ENCODE data around the gene IGSF3.

DNA sequence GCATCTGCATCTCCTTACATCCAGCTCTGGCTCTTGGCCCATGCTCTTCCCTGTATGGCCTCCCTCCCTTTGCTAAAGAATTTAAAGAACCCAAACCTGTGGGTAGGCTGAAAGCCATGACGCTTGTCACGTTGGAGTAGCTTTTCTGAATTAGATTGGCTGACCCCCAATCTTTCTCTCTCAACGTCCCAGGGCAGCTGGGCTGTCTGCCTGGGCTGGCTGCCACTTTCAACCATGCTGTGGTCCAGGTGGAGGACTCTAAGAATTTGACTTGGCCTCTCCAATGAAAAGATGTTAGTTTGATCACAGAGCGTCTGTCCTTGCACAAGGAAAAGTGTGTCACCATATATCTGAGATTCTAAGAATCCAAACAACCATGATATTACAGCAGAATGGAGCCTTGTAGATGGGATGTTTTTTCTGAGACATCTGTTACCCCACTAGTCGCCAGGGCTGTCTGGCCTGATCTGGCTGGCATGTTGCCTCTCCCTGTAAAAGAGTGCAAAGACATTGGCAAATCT lies 6.5 kb upstream of the IGSF3 start:
- TF ChIP-seq FOXP2 (optimal IDR thresholded peaks at IDR 0.05; ENCODE audit: control extremely low read depth, extremely low read length, insufficient read depth): no peak
- no peak for TF ChIP-seq POLR2AphosphoS5 (IDR thresholded peaks at IDR 0.05; ENCODE audit: borderline replicate concordance, low read depth, low read length)
